Measurements from ENCODE around the gene DCTN4.
A peak's percentile ranks its signal among the peaks of the same experiment; 100 is the strongest.
"Not testable (repeated sequence)": the region's sequence is repeated elsewhere in the genome, so short reads cannot be mapped to it uniquely, and the experiment has no call there.

DCTN4 gene

DNA sequence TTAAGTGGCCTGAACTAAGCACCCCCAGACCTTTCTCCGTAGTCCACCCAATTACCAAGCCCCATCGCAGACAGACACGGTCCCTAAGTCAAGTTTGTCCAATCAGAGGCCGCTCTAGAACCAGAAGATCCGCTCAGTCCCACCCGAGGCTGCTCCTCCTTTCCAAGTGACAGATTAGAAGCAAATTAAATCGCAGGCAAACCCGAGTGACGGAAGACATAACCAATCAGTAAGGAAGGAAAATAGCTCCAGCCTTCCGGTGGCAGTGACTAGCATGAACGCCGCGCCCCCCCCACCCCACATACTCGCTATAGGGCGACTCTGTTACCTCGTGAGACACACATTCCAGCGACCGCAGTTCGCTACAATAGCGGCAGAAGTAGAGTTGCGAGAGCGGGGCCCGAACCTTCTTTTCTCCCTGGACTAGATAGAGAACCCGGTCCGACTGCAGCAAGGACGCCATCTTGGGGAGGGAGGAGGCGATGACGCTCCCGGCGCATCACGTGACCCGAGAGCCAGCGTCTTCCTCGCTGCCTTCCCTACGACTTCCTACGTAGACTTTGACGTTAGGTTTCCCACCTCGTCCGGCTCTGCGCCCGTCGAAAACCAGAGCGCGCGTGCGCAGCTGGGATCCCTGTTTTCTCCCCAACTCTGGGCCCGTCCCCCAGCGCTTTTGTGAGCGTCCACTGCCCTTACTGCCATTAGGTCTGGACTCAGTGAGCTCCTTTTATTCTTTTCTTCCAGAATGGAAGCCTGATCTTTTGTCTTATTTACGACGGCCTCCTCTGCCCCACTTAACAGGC lies at the start of gene DCTN4:
TSS of gene DCTN4 (minus strand) at position 487 of the 803 bp plus-strand sequence. CDS start at position 463, 24 bp downstream.
- peak; percentile 100 for DNase-seq (ENCODE audit: low spot score)

DNA sequence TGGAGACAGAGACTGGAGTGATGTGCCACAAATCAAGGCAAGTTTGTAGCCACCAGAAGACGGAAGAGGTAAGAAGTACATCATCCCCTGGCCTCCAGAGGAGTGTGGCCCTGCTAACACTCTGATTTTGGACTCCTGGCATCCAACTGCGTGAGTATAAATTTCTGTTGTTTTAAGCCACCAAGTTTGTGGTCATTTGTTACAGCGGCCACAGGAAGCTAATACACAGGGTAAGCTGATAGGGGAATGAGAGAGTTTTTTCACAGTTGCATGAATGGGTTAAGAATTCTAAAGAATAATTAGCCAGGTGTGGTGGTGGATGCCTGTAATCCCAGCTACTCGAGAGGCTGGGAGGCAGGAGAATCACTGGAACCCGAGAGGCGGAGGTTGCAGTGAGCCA lies 45.6 kb upstream of the DCTN4 start:
- no peak for DNase-seq (ENCODE audit: low spot score)

DNA sequence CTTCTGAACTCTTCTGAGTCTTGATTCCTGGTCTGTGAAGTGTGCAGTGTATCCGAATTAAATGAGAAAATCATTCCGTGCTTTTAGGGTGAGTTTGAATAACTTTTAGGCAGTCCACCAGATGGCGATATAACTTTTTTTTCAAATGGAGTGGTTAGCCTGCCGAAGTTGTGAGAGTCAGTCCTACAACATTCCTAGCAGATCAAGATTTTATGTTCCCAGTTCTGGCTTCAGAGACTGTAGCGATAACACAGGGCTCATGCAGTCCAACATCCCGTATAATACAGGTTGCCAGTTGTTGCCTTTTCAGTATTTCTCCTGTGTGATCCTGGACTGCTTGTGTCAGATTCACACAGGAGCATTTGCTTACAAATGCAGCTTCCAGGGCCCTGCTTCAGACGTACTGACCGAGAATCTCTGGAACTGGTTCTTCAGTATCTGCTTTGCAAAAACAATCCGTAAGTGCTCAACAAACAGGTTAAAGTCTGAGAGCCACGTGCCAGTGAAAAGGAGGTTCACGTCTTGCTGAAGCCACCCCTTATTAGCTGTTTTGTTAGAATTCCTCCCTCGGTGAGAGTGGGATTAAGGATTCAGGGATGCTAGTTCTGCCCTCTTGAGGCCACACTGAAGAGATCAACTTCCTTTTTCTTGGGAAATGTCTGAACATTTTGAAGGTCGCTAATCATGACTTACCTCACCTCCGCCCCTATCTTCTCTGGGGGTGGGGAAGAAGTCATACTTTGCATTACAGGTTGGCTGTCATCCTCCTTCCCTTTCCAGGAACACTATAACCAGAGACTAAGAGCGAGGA lies 42.5 kb upstream of the DCTN4 start:
- DNase-seq (ENCODE audit: low spot score): peak; percentile 83

DNA sequence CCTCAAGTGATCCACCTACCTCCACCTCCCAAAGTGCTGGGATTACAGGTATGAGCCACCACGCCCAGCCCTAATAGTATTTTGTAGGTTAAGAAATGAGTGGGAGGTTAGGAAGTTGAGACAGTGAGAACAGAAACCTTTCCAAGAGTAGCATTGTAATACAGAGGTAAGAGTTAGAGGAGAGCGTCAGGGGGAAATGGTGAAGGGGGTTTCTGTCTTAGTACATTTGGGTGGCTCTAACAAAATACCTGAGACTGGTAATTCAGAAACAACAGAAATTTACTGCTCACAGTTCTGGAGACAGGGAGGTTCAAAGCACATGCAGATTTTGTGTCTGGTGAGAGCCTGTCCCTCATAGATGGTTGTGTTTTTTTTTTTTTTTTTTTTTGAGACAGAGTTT lies 38.6 kb upstream of the DCTN4 start:
- DNase-seq (ENCODE audit: low spot score): no peak

DNA sequence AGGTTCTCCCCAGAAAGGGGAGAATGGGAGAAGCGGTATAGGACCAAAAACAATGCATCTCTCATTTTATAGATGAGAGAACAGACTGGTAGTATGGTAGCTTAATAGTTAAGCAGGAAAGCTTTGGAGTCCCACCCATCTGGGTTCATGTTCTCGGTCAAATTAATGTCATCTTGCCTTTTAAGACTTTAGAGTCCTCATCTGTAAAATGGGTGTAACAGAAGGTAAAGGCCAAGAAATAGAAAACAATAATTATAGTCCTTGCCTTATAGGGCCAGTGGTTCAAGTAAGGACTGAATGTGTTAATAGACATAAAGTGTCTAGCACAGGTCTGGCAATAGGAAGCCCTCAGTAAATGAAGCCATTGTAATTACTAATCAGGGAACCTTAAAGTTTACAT lies 36.1 kb upstream of the DCTN4 start:
- no peak for DNase-seq (ENCODE audit: low spot score)

DNA sequence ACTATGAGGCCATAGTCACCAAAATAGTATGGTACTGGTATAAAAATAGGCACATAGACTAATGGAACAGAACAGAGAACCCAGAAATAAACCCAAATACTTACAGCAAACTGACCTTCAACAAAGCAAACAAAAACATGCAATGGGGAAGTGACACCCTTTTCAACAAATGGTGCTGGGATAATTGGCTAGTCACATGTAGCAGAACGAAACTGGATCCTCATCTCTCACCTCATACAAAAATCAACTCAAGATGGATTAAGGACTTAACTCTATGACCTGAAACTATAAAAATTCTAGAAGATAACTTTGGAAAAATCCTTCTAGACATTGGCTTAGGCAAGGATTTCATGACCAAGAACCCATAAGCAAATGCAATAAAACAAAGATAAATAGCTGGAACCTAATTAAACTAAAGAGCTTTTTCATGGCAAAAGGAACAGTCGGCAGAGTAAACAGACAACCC lies 34.6 kb upstream of the DCTN4 start:
- not testable (repeated sequence) for DNase-seq (ENCODE audit: low spot score)

DNA sequence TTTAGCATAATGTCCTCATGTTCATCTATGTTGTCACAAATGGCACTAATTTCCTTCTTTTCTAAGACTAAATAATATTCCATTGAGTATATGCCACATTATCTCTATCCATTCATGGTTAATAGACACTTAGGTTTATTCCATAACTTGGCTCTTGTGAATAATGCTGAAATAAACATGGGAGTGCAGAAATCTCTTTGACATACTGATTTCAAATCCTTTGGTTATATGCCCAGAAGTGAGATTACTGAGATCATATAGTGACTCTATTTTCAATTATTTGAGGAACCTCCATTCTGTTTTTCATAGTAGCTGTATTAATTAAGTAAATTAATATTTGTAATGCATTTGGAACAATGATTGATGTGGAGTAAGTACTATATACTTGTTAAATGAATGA lies 32.7 kb upstream of the DCTN4 start:
- DNase-seq (ENCODE audit: low spot score): no peak

DNA sequence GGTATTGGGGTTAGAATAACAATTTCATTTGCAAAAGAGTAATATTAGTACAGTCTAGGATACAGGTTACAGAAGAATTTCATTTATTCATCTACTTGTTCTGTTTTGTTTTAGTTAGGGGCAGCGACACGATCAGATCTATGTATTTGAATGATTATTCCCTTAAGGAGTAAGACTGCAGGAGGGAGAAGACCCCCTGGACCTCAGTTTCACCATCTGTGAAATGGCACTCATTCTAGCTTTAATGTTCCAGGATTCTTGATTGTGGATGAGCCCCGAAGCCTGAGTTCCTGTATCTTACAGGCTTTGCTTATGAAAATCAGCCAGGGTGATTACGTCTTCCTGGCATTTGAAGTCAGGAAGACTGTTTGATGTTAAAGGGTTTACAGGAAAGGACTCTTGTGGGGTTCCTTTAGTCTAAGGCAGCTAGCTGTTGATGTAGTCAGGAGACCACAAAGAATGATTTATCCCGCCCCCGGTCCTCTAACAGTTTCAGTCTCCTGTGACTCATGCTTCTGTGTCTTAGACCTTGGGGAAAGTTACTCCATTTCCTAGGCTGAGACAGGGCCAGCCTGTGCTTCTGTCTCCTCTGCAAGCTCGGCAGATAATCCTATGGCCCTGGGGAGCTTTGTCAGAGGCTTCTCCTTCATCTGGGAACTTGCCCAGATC lies 31.3 kb upstream of the DCTN4 start:
- DNase-seq (ENCODE audit: low spot score): no peak

DNA sequence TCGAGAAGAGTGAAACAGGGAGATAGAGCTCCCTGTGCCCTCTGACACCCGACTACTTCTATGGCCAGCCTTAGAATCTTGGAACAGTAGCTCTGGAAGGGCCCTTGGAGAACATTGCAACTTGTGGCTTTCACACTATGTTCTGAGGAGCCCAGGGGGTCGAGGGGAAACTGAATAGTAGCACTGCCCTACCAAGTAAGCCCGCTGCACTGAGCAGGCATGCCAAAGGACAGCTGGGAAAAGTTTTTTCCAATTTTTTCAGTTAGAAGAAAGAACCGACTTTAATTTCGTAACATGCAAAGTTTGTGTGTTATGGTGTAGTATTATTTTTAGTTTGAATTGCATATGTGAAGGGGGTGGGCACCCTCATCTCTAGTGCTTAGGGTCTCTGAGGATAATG lies 30.6 kb upstream of the DCTN4 start:
- no peak for DNase-seq (ENCODE audit: low spot score)

DNA sequence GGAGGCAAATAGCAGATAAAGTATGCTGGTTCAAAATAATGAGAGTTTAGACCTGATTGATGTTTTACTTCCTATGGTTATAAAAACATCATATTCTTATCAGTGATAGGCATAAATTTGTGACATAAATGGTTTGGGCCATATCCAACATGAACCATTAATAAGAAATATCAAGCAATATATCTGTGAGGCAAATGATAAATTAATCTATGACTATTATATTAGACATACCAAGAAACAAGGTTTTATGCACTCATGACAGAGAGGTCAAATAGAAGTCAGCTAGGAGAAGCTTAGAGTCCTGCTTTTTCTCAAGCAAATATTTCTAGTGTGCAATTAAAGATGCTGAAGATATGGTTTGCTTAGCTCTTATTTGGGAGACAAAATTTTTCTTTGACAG lies 30.2 kb upstream of the DCTN4 start:
- no peak for DNase-seq (ENCODE audit: low spot score)

DNA sequence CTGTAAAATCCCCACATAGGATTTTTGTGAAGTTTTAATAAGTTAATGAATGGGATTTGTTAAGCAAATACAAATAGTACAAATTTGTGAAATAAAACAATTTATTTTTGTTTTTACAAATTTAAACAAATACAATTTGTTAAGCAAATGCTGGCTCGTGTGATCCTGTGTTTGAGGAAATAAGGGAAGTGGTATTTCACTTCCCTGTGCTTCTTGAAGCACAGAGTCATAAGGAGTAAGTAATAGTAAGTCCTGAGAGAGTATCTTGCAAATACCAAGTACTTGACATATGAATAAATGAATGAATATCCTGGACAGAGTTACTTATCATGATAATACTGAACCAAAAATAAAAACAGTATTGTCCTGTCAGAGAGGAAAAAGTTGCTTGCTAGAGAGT lies 28.8 kb upstream of the DCTN4 start:
- no peak for DNase-seq (ENCODE audit: low spot score)

DNA sequence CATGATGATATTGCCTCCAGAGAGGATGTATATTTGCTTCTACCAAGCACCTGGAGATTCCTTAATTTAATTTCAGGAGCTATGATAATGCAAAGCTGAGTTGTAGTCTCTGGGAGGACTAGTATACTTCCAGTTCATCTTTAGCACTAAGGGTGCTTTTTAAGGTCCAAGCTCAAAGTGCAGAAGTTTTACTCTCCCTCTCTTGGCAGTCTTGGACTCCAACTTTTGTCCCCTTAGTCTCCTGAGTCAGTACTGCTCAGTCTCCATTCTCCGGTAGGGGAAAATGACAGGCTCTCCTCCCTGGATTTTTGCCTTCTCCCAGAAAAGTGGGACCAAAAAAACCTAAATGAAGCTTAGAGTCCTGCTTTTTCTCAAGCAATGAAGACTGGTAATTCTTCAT lies 28.1 kb upstream of the DCTN4 start:
- DNase-seq (ENCODE audit: low spot score): no peak

DNA sequence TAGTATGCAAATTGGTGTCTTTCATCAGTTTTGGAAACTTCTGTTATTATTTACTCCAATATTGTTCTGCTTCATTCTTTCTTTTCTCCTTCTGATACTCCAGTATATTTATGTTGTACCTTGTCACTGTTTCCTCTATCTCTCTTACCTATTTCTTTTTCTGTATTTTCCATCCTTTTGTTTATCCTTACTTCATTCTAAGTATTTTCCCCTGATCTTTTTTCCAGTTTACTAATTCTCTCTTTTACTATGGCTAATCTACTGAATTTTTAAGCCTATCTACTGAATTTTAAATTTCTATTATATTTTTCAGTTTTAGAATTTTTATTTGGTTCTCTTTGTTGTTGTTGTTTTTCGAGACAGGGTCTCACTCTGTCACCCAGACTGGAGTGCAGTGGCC lies 27.1 kb upstream of the DCTN4 start:
- no peak for DNase-seq (ENCODE audit: low spot score)

DNA sequence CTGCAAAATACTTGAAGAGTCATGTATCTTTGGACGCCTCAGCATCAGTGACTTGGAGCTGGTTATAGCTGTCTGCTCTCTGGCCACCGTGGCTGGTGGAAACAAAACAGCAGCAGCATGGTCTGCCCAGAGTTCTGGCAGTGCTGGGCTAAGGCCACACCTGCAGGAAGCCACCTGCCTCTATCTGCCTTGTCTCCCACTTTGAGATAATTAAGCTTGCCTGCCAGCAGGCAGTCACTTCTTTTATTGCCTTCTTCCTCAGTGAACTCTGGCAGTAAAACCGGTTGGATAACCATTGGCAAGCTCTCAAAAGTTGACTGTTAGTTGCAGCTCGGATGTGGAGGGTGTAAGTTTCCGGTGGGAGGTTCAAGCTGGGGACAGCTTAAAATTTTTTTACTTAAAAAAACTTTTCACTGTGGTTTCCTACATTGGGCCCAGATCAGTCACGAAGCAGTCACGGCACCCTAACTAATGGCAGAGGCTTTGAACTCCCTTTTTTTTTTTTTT lies 24.7 kb upstream of the DCTN4 start:
- no peak for DNase-seq (ENCODE audit: low spot score)

DNA sequence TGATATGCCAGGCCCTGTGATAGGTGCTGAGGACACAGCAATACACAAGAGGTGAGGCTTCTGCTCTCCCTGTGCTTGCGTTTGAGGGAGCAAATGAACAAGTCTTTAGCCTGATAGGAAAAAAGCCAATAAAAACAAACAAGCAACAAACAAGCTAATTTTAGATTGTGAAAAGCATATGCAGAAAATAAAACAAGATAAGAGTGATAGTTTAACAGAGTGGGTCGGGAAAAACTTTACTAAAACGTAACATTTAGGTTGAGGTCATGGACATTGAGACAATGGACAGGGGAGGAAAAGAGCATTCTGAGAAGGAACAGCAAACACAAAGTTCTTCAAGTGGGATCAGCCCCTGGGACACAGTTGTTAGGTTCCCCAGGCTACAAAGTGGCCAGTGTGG lies 24.0 kb upstream of the DCTN4 start:
- no peak for DNase-seq (ENCODE audit: low spot score)

DNA sequence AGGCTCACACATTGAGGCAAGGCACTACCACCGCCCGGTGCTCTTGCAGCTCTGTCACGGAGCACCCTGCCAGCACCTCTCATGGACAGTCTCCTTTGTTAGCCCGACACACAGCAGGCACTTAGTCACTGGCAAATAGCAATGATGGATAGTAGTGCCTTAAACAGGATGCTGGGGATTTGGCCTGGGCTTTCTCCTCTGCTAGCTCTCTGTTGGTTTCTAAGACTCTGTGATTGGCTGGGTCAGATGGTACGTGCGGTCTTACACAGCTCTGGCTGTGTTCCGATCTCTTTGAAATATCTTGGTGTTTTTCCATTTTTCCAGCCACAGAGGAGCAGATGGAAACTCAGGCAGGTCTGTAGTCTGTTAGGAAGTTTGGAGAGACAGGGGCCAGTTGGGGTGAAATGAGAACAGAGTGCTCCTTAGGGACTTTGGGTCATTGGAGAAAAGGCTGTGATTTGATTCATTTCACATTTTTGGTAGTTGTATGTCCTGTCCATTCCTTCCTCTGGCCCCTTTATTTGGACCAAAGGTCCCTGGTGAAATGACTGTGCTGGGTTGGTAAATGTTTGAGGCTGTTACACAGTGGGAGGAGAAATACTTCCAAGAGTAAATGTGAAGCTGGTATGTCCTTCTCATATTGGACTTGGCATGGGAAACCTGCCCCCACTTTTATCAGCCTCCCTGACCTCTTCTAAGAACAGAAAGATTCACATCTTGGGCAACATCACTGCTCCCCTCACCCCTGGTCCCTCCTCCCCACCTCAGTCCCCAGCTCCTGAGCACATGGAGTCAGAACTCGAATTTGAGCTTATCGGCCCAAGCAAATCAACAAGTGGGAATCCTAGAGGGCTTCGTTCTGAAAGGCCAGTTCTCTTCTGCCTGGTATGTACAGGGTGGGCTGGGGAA lies 23.1 kb upstream of the DCTN4 start:
- peak; percentile 85 for DNase-seq (ENCODE audit: low spot score)

DNA sequence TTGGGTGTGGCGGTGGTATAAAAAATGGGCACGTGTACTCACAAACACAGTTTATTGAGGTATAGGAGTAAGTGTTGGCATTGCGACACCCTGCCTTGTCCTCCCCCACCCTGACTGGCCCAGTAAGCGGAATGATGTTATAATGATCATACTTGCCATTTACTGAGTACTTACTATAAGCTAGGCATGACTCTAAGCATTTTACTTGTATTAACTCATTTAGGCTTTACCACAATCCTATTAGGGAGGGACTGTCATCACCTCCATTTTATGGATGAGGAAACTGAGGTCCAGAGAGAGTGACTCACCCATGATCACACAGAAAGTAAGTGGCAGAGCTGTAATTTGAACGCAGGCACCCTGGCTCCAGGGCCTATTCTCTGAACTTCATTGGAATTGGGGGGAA lies 22.0 kb upstream of the DCTN4 start:
- no peak for DNase-seq (ENCODE audit: low spot score)

DNA sequence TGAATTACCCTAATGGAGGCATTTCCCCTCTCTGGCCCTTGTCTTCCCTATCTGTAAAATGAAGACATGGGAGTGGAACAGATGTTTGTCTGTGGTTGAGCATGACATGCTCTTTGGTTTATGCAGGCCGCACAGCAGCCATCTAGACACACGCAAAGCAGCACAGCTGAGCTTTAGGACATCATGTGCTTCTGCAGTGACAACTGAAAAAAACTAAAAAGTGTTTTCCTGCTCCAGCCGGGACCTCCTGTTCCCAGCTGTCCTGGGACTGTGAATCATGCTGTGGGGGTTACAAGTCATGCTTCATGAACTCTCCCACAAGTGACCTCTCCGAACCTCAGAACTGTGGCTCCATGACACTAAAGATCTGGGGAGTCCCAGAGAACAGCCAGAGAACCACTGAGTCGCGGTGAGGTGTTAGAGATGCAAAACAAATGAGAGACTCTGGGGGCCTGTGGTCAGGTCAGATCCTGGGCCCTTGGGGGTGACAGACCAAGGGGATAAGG lies 21.4 kb upstream of the DCTN4 start:
- no peak for DNase-seq (ENCODE audit: low spot score)

DNA sequence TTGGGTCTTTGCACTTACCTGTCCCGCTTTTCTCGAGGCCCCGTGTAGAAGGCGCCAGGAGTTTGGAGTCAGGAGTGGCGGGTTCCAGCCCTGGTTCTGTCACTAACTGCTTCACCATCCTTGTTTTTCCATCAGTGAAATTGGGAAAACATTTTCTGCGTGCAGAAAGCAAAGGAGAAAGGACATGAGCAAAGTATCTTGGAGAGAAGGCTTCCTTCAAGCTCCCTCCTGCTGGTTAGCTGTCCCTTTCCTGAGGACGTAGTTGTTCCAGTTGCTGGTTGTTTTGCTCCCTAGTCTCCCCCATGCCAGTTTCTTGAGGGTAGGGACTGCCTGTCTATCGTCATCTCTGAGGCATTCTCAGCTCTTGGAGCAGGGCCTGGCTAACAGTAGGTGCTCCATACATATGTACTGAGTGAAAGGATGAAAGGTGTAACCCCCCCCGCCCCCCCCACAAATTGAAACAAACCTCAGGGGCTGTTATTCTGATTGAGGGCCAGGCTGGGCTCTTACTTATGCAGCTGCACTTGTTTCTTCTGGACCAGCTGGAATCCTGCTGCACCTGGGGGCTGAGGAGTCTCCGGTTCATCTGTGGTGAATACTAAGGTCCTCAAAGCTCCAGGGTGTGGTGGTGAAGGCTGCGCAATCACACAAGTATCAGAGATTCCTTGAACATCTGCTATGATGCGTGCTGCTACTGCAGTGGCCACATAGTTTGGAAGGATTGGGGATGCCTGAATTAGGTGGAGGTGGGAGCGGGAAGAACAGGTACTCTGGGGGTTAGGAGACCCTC lies 20.8 kb upstream of the DCTN4 start:
- DNase-seq (ENCODE audit: low spot score): no peak
